HEK293T (cell line): ENCODE data around the gene RHOXF1.

Source experiments
- BHLHE40 ChIP-seq: fragments of 450-650 bp; IDR thresholded peaks from 2 replicates; pipeline ENCODE4 v1.6.1; 2016; ENCODE audit warnings: mild to moderate bottlenecking, moderate library complexity, borderline replicate concordance
- FOXA1 ChIP-seq: fragments of 450-650 bp; IDR thresholded peaks from 2 replicates; pipeline ENCODE4 v1.6.1; 2016; ENCODE audit warnings: mild to moderate bottlenecking
- FOXM1 ChIP-seq: fragments of 450-650 bp; IDR thresholded peaks from 2 replicates; pipeline ENCODE4 v1.6.1; 2017; ENCODE audit warnings: mild to moderate bottlenecking, borderline replicate concordance
- L3MBTL2 ChIP-seq: fragments of 450-650 bp; conservative IDR thresholded peaks from 2 replicates; pipeline ENCODE4 v1.6.1; 2016; ENCODE audit warnings: mild to moderate bottlenecking
- LEF1 ChIP-seq: fragments of 450-650 bp; IDR thresholded peaks from 2 replicates; pipeline ENCODE4 v1.6.1; 2017; ENCODE audit warnings: mild to moderate bottlenecking, borderline replicate concordance
- SP1 ChIP-seq: fragments of 450-650 bp; IDR thresholded peaks from 2 replicates; pipeline ENCODE4 v1.6.1; 2017
- SUZ12 ChIP-seq: fragments of 450-650 bp; IDR thresholded peaks from 2 replicates; pipeline ENCODE4 v1.6.1; 2016; ENCODE audit warnings: mild to moderate bottlenecking
- TARDBP ChIP-seq: fragments of 450-650 bp; IDR thresholded peaks from 2 replicates; pipeline ENCODE4 v1.6.1; 2016

DNA sequence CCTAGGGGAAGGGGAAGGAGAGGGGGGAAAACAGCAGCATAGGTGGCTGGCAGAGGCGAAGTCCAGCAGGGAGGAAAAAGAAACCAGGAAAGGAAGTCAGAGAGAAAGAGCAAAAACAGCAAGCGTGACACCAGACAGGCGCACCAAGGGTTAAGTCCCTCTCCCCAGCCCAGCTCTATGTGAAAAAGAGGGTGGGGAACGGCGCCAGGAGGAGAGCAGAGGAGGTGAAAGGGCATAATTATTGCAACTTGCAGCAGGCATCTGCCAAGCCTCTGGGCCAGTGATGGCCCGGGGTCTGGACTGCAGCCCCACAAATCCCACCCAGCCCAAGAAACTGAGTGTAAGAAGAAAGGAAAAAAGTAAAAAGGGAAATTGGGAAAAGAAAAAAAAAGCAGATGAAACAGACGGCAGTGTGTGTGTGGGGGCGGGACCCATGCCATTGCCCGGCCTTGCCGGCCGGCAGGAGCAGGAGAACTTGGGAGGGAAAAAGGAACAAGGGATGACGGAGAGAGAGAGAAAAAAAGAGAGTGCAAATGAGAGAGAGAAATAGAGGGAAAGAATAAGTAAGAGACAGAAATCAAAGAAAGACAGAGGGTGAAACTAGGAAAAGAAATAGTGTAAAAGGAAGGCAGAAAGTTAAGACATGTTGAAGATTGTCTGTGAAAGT lies 28.6 kb upstream of the RHOXF1 start:
- TF ChIP-seq SP1 (no peak), FOXA1 (no peak), SUZ12 (no peak), FOXM1 (no peak), L3MBTL2 (no peak), BHLHE40 (no peak), TARDBP (no peak), LEF1 (no peak)
